GM19324 (cell line): ENCODE measurements around the gene KIF21A.

Experiments
- ATAC-seq: cut with Tn5 transposase; IDR thresholded peaks from one replicate; pipeline ENCODE4 v1.9.1; 2021; ENCODE audit warnings: mild to moderate bottlenecking, moderate library complexity; ENCODE audit not compliant: unreplicated experiment, low FRiP score

KIF21A gene

GRCh38 chr12:39393179-39393578 is 49.7 kb downstream of the KIF21A start:
- no peak for ATAC-seq

- no peak for ATAC-seq
These were observed 50.6 kb downstream of the KIF21A start for GRCh38 chr12:39392154-39392925.

- ATAC-seq = no peak
These were observed 52.2 kb downstream of the KIF21A start for GRCh38 chr12:39390752-39391151.

- no peak for ATAC-seq
These were observed 53.3 kb downstream of the KIF21A start for GRCh38 chr12:39389399-39390150.

- ATAC-seq = no peak
These were observed 56.6 kb downstream of the KIF21A start for GRCh38 chr12:39386335-39386734.

- ATAC-seq = no peak
These were observed 59.8 kb downstream of the KIF21A start for GRCh38 chr12:39383114-39383513.

- no peak for ATAC-seq
These were observed 62.8 kb downstream of the KIF21A start for GRCh38 chr12:39380090-39380489.

GRCh38 chr12:39378341-39378740 is 64.6 kb downstream of the KIF21A start:
- ATAC-seq = no peak

- ATAC-seq = no peak
These were observed 67.6 kb downstream of the KIF21A start for GRCh38 chr12:39375206-39375808.

GRCh38 chr12:39372929-39373328 is 70.0 kb downstream of the KIF21A start:
- peak; percentile 79 for ATAC-seq

GRCh38 chr12:39372204-39372925 is 70.6 kb downstream of the KIF21A start:
- no peak for ATAC-seq

GRCh38 chr12:39369756-39370155 is 73.2 kb downstream of the KIF21A start:
- ATAC-seq = no peak

GRCh38 chr12:39368891-39369290 is 74.0 kb downstream of the KIF21A start:
- ATAC-seq = no peak

GRCh38 chr12:39368096-39368495 is 74.8 kb downstream of the KIF21A start:
- ATAC-seq = no peak

GRCh38 chr12:39367494-39367893 is 75.4 kb downstream of the KIF21A start:
- no peak for ATAC-seq

- no peak for ATAC-seq
These were observed 77.4 kb downstream of the KIF21A start for GRCh38 chr12:39365364-39366001.

- ATAC-seq = no peak
These were observed 78.7 kb downstream of the KIF21A start for GRCh38 chr12:39364196-39364595.

GRCh38 chr12:39359645-39360044 is 83.3 kb downstream of the KIF21A start:
- no peak for ATAC-seq

- ATAC-seq = no peak
These were observed 85.9 kb downstream of the KIF21A start for GRCh38 chr12:39357041-39357440.

- ATAC-seq = peak; percentile 57
These were observed 87.1 kb downstream of the KIF21A start for GRCh38 chr12:39355841-39356240.
